HEK293 (cell line): ENCODE data around the gene SPDYC.

ENCODE experiments used
- CTCF ChIA-PET: fragments of 350-600 bp; formaldehyde crosslinking; extraction: SDS; loops from one replicate; lab custom pipeline; 2021; ENCODE audit warnings: antibody characterized with exemption; lab: Yijun Ruan, JAX
- POLR2A ChIA-PET: fragments of 300-600 bp; formaldehyde crosslinking; extraction: SDS; loops from one replicate; lab custom pipeline; 2020; ENCODE audit warnings: antibody characterized with exemption, inconsistent platforms; lab: Yijun Ruan, JAX
- H3K27ac ChIP-seq: fragments of 200-500 bp; sonication (Bioruptor generic); 2 replicates; pipeline ENCODE4 v1.5.1; 2014; ENCODE audit warnings: low read depth, low read length, control low read depth, inconsistent platforms; ENCODE audit errors: extremely low read depth
- H3K36me3 ChIP-seq, 2 experiments: fragments of 200-500 bp in 1 of 2; sonication (Bioruptor generic) in 1 of 2; 1 replicate in 1 of 2; 2 replicates in 1 of 2; pipeline ENCODE4 v1.5.1; 2014 to 2017; ENCODE audit warnings: inconsistent platforms in 2 of 2, low read length in 2 of 2; ENCODE audit not compliant: control insufficient read depth in 2 of 2, insufficient read depth in 1 of 2
- H3K4me1 ChIP-seq: fragments of 200-500 bp; sonication (Bioruptor generic); 2 replicates; pipeline ENCODE4 v1.5.1; 2014; ENCODE audit warnings: mild to moderate bottlenecking, low read length, inconsistent platforms; ENCODE audit not compliant: control insufficient read depth, insufficient read depth
- H3K4me3 ChIP-seq: 2 replicates; pipeline ENCODE4 v1.5.1; 2011; ENCODE audit warnings: low read depth, mild to moderate bottlenecking, control low read depth, low read length, moderate library complexity
- H3K9me3 ChIP-seq: fragments of 200-500 bp; sonication (Bioruptor generic); 2 replicates; pipeline ENCODE4 v1.5.1; 2014; ENCODE audit warnings: low read depth, low read length, inconsistent platforms; ENCODE audit not compliant: control insufficient read depth, insufficient read depth
- BCL11A ChIP-seq: fragments of 450-650 bp; formaldehyde crosslinking; IDR thresholded peaks from 2 replicates; pipeline ENCODE4 v1.5.1; 2016; ENCODE audit warnings: low read depth, missing biosample characterization, missing genetic modification characterization
- GLI4 ChIP-seq: fragments of 450-650 bp; formaldehyde crosslinking; IDR thresholded peaks from 2 replicates; pipeline ENCODE4 v1.5.1; 2016; ENCODE audit warnings: missing biosample characterization, missing genetic modification characterization
- GLIS2 ChIP-seq: fragments of 450-650 bp; formaldehyde crosslinking; IDR thresholded peaks from 2 replicates; pipeline ENCODE4 v1.5.1; 2016; ENCODE audit warnings: missing biosample characterization, missing genetic modification characterization
- HOXD13 ChIP-seq: sonication (generic); formaldehyde crosslinking; IDR thresholded peaks from 2 replicates; pipeline ENCODE4 v1.8.0; 2022; ENCODE audit warnings: missing genetic modification reagents, borderline replicate concordance
- MYNN ChIP-seq: fragments of 450-650 bp; formaldehyde crosslinking; IDR thresholded peaks from 2 replicates; pipeline ENCODE4 v1.5.1; 2016; ENCODE audit warnings: missing biosample characterization, missing genetic modification characterization, borderline replicate concordance
- ZBTB20 ChIP-seq: fragments of 450-650 bp; formaldehyde crosslinking; IDR thresholded peaks from 2 replicates; pipeline ENCODE4 v1.5.1; 2016; ENCODE audit warnings: missing biosample characterization, missing genetic modification characterization
- ZFP69B ChIP-seq: fragments of 450-650 bp; formaldehyde crosslinking; IDR thresholded peaks from 2 replicates; pipeline ENCODE4 v1.5.1; 2016; ENCODE audit warnings: missing biosample characterization, missing genetic modification characterization
- ZNF16 ChIP-seq: fragments of 450-650 bp; formaldehyde crosslinking; IDR thresholded peaks from 2 replicates; pipeline ENCODE4 v1.5.1; 2016; ENCODE audit warnings: low read depth, missing biosample characterization, missing genetic modification characterization
- ZNF19 ChIP-seq: fragments of 450-650 bp; formaldehyde crosslinking; IDR thresholded peaks from 2 replicates; pipeline ENCODE4; 2016; ENCODE audit warnings: missing biosample characterization, missing genetic modification characterization, low read depth
- ZNF324 ChIP-seq: fragments of 450-650 bp; formaldehyde crosslinking; IDR thresholded peaks from 2 replicates; pipeline ENCODE4 v1.5.1; 2016; ENCODE audit warnings: missing biosample characterization, missing genetic modification characterization
- ZNF423 ChIP-seq: fragments of 450-650 bp; formaldehyde crosslinking; IDR thresholded peaks from 2 replicates; pipeline ENCODE4 v1.5.1; 2016; ENCODE audit warnings: missing biosample characterization, missing genetic modification characterization
- ZNF501 ChIP-seq: fragments of 450-650 bp; formaldehyde crosslinking; IDR thresholded peaks from 2 replicates; pipeline ENCODE4 v1.5.1; 2016; ENCODE audit warnings: missing biosample characterization, missing genetic modification characterization
- ZNF571 ChIP-seq: fragments of 450-650 bp; formaldehyde crosslinking; IDR thresholded peaks from 2 replicates; pipeline ENCODE4 v1.5.0; 2017; ENCODE audit warnings: missing biosample characterization, missing genetic modification characterization
- ZNF664 ChIP-seq: fragments of 450-650 bp; formaldehyde crosslinking; IDR thresholded peaks from 2 replicates; pipeline ENCODE4 v1.5.1; 2016; ENCODE audit warnings: missing biosample characterization, missing genetic modification characterization
- ZNF76 ChIP-seq: fragments of 450-650 bp; formaldehyde crosslinking; IDR thresholded peaks from 2 replicates; pipeline ENCODE4; 2016; ENCODE audit warnings: low read depth, missing biosample characterization, missing genetic modification characterization, borderline replicate concordance
- ZSCAN23 ChIP-seq: fragments of 450-650 bp; formaldehyde crosslinking; IDR thresholded peaks from 2 replicates; pipeline ENCODE4 v1.5.1; 2016; ENCODE audit warnings: missing biosample characterization, missing genetic modification characterization
- TF ChIP-seq, protein P1 (sequence below): fragments of 450-650 bp; formaldehyde crosslinking; IDR thresholded peaks from 2 replicates; pipeline ENCODE4 v1.5.1; 2017; ENCODE audit warnings: missing biosample characterization, missing genetic modification characterization
- TF ChIP-seq, protein P2 (sequence below): fragments of 450-650 bp; formaldehyde crosslinking; IDR thresholded peaks from 2 replicates; pipeline ENCODE4 v1.5.0; 2017; ENCODE audit warnings: missing biosample characterization, missing genetic modification characterization, borderline replicate concordance

The SPDYC gene

DNA sequence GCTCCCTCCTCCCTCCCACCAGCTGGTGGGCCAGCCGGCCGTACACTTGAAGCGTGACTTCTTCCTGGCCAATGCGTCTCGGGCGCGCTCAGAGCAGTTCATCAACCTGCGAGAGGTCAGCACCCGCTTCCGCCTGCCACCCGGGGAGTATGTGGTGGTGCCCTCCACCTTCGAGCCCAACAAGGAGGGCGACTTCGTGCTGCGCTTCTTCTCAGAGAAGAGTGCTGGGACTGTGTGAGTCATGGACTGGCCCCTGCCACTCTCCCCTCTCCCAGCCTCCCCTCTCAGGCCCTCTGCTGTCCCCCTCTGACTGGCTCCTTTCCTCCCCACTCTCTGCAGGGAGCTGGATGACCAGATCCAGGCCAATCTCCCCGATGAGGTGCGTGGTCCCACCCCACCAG lies 36.4 kb downstream of the SPDYC start:
- H3K36me3 ChIP-seq: peaks cover 0 to 59% of the 10 kb centered on the region in 2 experiments; a peak in 1 of 3 replicates
- POLR2A ChIA-PET: no interaction called here
- no peak overlapping the region for H3K4me3 ChIP-seq
- no peaks in the 10 kb centered on the region for H3K9me3 ChIP-seq
- no peak overlapping the region for H3K27ac ChIP-seq
- no peaks in the 10 kb centered on the region for H3K4me1 ChIP-seq
- CTCF ChIA-PET: interaction anchor here (0.6 to 5.0 kb wide), 7 partner anchors 18 to 412 kb away, joined by 3 to 62 read pairs (median 3); partner anchors contain the start of gene CDC42EP2
- TF ChIP-seq MYNN (tag by site-specific recombination): no peak
- TF ChIP-seq ZNF324 (tag by site-specific recombination): no peak
- TF ChIP-seq, protein P1, sequence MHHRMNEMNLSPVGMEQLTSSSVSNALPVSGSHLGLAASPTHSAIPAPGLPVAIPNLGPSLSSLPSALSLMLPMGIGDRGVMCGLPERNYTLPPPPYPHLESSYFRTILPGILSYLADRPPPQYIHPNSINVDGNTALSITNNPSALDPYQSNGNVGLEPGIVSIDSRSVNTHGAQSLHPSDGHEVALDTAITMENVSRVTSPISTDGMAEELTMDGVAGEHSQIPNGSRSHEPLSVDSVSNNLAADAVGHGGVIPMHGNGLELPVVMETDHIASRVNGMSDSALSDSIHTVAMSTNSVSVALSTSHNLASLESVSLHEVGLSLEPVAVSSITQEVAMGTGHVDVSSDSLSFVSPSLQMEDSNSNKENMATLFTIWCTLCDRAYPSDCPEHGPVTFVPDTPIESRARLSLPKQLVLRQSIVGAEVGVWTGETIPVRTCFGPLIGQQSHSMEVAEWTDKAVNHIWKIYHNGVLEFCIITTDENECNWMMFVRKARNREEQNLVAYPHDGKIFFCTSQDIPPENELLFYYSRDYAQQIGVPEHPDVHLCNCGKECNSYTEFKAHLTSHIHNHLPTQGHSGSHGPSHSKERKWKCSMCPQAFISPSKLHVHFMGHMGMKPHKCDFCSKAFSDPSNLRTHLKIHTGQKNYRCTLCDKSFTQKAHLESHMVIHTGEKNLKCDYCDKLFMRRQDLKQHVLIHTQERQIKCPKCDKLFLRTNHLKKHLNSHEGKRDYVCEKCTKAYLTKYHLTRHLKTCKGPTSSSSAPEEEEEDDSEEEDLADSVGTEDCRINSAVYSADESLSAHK (tag by site-specific recombination): no peak
- no peak for TF ChIP-seq BCL11A (tag by site-specific recombination)
- no peak for TF ChIP-seq ZNF501 (tag by site-specific recombination)
- TF ChIP-seq, protein P2, sequence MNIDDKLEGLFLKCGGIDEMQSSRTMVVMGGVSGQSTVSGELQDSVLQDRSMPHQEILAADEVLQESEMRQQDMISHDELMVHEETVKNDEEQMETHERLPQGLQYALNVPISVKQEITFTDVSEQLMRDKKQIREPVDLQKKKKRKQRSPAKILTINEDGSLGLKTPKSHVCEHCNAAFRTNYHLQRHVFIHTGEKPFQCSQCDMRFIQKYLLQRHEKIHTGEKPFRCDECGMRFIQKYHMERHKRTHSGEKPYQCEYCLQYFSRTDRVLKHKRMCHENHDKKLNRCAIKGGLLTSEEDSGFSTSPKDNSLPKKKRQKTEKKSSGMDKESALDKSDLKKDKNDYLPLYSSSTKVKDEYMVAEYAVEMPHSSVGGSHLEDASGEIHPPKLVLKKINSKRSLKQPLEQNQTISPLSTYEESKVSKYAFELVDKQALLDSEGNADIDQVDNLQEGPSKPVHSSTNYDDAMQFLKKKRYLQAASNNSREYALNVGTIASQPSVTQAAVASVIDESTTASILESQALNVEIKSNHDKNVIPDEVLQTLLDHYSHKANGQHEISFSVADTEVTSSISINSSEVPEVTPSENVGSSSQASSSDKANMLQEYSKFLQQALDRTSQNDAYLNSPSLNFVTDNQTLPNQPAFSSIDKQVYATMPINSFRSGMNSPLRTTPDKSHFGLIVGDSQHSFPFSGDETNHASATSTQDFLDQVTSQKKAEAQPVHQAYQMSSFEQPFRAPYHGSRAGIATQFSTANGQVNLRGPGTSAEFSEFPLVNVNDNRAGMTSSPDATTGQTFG (tag by site-specific recombination): no peak
- no peak for TF ChIP-seq ZNF19 (tag by site-specific recombination)
- TF ChIP-seq ZNF76: no peak
- no peak for TF ChIP-seq HOXD13 (CRISPR knock-in tag)
- no peak for TF ChIP-seq ZNF423 (tag by site-specific recombination)
- TF ChIP-seq ZFP69B (tag by site-specific recombination): no peak
- no peak for TF ChIP-seq ZNF664 (tag by site-specific recombination)
- no peak for TF ChIP-seq ZBTB20
- TF ChIP-seq, all 188 proteins: peak for 0

DNA sequence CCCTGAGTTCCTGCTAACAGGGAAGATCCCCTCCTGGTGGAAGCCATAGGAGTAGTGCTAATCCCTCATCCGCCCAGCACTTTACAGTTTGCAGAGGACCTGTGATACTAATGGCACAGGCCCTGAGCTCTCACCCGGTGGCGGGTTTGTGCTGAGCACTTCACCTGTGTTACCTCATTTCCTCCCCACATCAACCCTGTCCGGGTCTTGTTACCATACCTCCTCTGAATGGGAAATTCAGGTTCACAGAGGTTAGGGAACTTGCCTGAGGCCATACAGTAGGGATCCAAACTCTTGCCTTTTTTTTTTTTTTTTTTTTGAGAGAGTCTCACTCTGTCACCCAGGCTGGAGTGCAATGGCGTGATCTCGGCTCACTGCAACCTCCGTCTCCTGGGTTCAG lies 36.9 kb downstream of the SPDYC start:
- Histone ChIP-seq H3K4me3 (no peak overlapping the region), H3K27ac (no peak overlapping the region), H3K4me1 (no peaks in the 10 kb centered on the region), H3K36me3 (peaks cover 0 to 62% of the 10 kb centered on the region in 2 experiments; a peak in 1 of 3 replicates)
- POLR2A ChIA-PET: interaction anchor here (0.7 kb wide), 1 partner anchor 29 kb away, joined by 5 read pairs; no protein-coding TSS in a partner anchor
- TF ChIP-seq GLI4 (tag by site-specific recombination): no peak
- TF ChIP-seq ZNF16: no peak
- TF ChIP-seq ZNF571 (tag by site-specific recombination): no peak
- no peak for TF ChIP-seq ZNF664 (tag by site-specific recombination)
- TF ChIP-seq GLIS2: no peak
- TF ChIP-seq ZSCAN23 (tag by site-specific recombination): no peak
- TF ChIP-seq, all 188 proteins: peak for 0
- CTCF ChIA-PET: interaction anchor here (0.6 to 5.0 kb wide), 4 partner anchors 45 to 109 kb away, joined by 3 to 62 read pairs (median 10); partner anchors contain the start of gene CDC42EP2
- no peaks in the 10 kb centered on the region for H3K9me3 ChIP-seq
